ENCODE data around the gene CARS2.

The CARS2 gene

GRCh38 chr13:110616103-110617101 is 89.5 kb downstream of the CARS2 start (continued):
- TF ChIP-seq PRDM1 (tag by site-specific recombination; IDR thresholded peaks at IDR 0.05) (peak; percentile 62), OVOL3 (tag by site-specific recombination; IDR thresholded peaks at IDR 0.05) (no peak), KLF1 (tag by site-specific recombination; IDR thresholded peaks at IDR 0.05) (peak; percentile 18; the same call in 1 of the 2 replicates), ZNF571 (tag by site-specific recombination; IDR thresholded peaks at IDR 0.05) (no peak), ZNF600 (tag by site-specific recombination; IDR thresholded peaks at IDR 0.05) (peak; percentile 70), EGR2 (tag by site-specific recombination; IDR thresholded peaks at IDR 0.05; ENCODE audit: low read depth) (peak; percentile 74), ZBTB20 (tag by site-specific recombination; IDR thresholded peaks at IDR 0.05) (peak; percentile 87; the same call in 1 of the 2 replicates), ZNF677 (tag by site-specific recombination; IDR thresholded peaks at IDR 0.05) (no peak), ZNF513 (tag by site-specific recombination; IDR thresholded peaks at IDR 0.05) (no peak), WT1 (tag by site-specific recombination; IDR thresholded peaks at IDR 0.05) (0 out of 2 replicates have a peak, but pooled peaks have one; percentile 42), ZNF26 (tag by site-specific recombination; IDR thresholded peaks at IDR 0.05) (peak; percentile 63; the same call in 1 of the 2 replicates), ZNF639 (tag by site-specific recombination; IDR thresholded peaks at IDR 0.05) (peak; percentile 23; the same call in 1 of the 2 replicates), ZNF624 (tag by site-specific recombination; IDR thresholded peaks at IDR 0.05) (no peak), KLF17 (tag by site-specific recombination; IDR thresholded peaks at IDR 0.05) (peak; percentile 87), ZSCAN30 (tag by site-specific recombination; IDR thresholded peaks at IDR 0.05) (no peak), ZNF292 (tag by site-specific recombination; IDR thresholded peaks at IDR 0.05; ENCODE audit: borderline replicate concordance, low read depth) (no peak), ZNF341 (tag by site-specific recombination; IDR thresholded peaks at IDR 0.05; ENCODE audit: low read depth) (0 out of 2 replicates have a peak, but pooled peaks have one; percentile 3), GLI2 (tag by site-specific recombination; IDR thresholded peaks at IDR 0.05; ENCODE audit: borderline replicate concordance, low read depth) (no peak), MZF1 (tag by site-specific recombination; IDR thresholded peaks at IDR 0.05; ENCODE audit: borderline replicate concordance) (no peak), INSM2 (tag by site-specific recombination; IDR thresholded peaks at IDR 0.05) (0 out of 2 replicates have a peak, but pooled peaks have one; percentile 26), ZFHX2 (tag by site-specific recombination; conservative IDR thresholded peaks at IDR 0.05) (peak; percentile 86)

Data from HEK293 (cell line).